ENCODE data around the gene EFCC1. TPM values are rescaled to one million over a fixed set of nuclear protein-coding genes. Genes with fewer than 3 reads are reported as not detected.
A peak's percentile ranks its signal among the peaks of the same experiment; 100 is the strongest.

EFCC1 gene
- total RNA-seq, 4 donors from 2014 or later = 0.19 to 2.9 (median 0.48) TPM

- no peak overlapping the region for H3K4me3 ChIP-seq
- no peaks in the 10 kb centered on the region for H3K9me3 ChIP-seq
- H3K4me1 ChIP-seq = peaks cover 8 to 82% (median 11%) of the 10 kb centered on the region in 3 donors
- no peak for DNase-seq
- 72 to 77% methylated on average over 3 to 6 of the region's 9 CpGs for WGBS, 2 donors
- intact Hi-C loops (cut with DNase I) = no loop called here
- no peaks in the 10 kb centered on the region for H3K36me3 ChIP-seq
- H3K27ac ChIP-seq = peak overlapping the region in 2 of 4 donors; percentile 22 to 60
- peaks cover 0 to 11% (median 0%) of the 10 kb centered on the region in 4 donors for H3K27me3 ChIP-seq
- TF ChIP-seq, protein P1, sequence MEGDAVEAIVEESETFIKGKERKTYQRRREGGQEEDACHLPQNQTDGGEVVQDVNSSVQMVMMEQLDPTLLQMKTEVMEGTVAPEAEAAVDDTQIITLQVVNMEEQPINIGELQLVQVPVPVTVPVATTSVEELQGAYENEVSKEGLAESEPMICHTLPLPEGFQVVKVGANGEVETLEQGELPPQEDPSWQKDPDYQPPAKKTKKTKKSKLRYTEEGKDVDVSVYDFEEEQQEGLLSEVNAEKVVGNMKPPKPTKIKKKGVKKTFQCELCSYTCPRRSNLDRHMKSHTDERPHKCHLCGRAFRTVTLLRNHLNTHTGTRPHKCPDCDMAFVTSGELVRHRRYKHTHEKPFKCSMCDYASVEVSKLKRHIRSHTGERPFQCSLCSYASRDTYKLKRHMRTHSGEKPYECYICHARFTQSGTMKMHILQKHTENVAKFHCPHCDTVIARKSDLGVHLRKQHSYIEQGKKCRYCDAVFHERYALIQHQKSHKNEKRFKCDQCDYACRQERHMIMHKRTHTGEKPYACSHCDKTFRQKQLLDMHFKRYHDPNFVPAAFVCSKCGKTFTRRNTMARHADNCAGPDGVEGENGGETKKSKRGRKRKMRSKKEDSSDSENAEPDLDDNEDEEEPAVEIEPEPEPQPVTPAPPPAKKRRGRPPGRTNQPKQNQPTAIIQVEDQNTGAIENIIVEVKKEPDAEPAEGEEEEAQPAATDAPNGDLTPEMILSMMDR (IDR thresholded peaks at IDR 0.05) = no peak
- no peak for TF ChIP-seq POLR2A (IDR thresholded peaks at IDR 0.05)
Observed at GRCh38 chr3:129010310-129010956, 9.3 kb downstream of the EFCC1 start.

DNA sequence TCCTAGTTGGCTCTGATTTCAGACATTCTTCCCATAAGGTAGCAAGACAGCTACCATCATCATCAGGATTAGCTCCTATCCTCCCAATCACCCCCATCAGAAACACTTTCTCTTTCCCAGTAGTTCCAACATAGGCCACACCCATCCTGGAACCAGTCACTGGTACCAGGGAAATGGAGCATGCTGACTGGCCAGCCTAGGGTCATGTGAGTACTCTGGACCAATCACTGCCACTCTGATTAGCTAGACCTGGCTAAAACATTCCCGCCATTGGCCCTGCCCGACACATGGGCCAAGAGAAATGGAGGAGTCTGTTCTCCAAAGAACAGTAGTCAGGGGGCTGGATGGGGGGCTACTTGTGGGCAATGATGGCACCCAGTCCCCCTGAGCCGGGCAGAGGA is 12.4 kb downstream of the EFCC1 start:
- no peak for TF ChIP-seq POLR2A (IDR thresholded peaks at IDR 0.05)
- TF ChIP-seq, protein P1 (IDR thresholded peaks at IDR 0.05) = no peak
- 100% methylated on average over 1 of the region's 3 CpGs; no CpG with 5 or more reads in 1 of the 2 donors for WGBS, 2 donors
- H3K9me3 ChIP-seq = no peaks in the 10 kb centered on the region
- H3K36me3 ChIP-seq = no peaks in the 10 kb centered on the region
- peaks cover 18 to 81% (median 28%) of the 10 kb centered on the region in 3 donors for H3K4me1 ChIP-seq
- no peak for DNase-seq
- intact Hi-C loops (cut with DNase I) = no loop called here
- peak overlapping the region in 3 of 4 donors; percentile 73 to 84 (median 79) for H3K27ac ChIP-seq
- no peak overlapping the region for H3K4me3 ChIP-seq
- H3K27me3 ChIP-seq = no peaks in the 10 kb centered on the region

DNA sequence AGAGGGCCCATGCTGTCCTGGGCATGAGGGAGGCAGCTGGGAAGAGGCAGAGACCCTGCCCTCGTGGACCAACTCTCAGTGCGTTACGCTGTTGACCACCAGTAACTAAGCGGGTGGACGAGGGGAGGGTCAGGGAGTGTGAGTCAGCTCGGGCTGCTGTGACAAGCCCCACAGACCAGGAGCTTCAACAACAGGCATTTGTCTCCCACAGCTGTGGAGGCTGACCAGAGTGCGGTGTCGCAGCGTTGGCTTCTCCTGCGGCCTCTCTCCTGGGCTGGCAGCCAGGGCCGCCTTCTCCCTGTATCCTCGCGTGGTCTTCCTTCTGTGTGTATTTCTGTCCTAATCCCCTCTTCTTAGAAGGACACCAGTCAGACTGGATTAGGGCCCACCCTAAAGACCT is 13.0 kb downstream of the EFCC1 start:
- no peaks in the 10 kb centered on the region for H3K9me3 ChIP-seq
- 89 to 96% methylated on average over 9 to 13 of the region's 13 CpGs for WGBS, 2 donors
- peaks cover 18 to 81% (median 28%) of the 10 kb centered on the region in 3 donors for H3K4me1 ChIP-seq
- no peaks in the 10 kb centered on the region for H3K36me3 ChIP-seq
- intact Hi-C loops (cut with DNase I) = no loop called here
- peak overlapping the region in 3 of 4 donors; percentile 73 to 84 (median 79) for H3K27ac ChIP-seq
- TF ChIP-seq, protein P1 (IDR thresholded peaks at IDR 0.05) = no peak
- TF ChIP-seq POLR2A (IDR thresholded peaks at IDR 0.05) = no peak
- no peaks in the 10 kb centered on the region for H3K27me3 ChIP-seq
- no peak for DNase-seq
- no peak overlapping the region for H3K4me3 ChIP-seq

DNA sequence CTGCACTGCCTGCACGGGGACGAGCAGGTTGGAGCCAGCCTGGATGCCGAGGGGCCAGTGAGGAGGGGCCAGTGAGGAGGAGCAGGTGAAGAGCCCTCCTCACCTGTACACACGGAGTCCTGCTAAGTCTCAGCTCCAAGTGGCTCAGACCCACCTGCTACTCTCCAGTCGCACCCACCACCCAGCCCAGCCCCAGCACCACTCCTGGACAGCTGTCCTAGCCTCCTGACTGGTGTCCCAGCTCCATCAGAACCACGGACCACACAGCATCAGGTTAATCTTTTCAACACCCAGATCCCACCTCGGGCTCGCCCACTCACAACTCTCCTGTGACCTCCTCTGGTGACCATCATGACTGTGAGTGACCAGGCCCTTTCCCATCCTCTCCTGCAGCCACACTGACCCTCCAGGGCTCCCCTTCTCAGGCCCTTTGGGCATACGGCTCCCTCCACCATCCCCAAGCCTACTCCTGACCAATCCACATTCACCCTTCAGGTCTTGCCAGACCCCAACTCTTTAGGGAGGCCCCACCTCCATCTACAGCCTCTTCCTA is 13.8 kb downstream of the EFCC1 start:
- H3K9me3 ChIP-seq = no peaks in the 10 kb centered on the region
- no peak for TF ChIP-seq POLR2A (IDR thresholded peaks at IDR 0.05)
- TF ChIP-seq, protein P1 (IDR thresholded peaks at IDR 0.05) = no peak
- H3K36me3 ChIP-seq = no peaks in the 10 kb centered on the region
- H3K4me1 ChIP-seq = peaks cover 18 to 77% (median 28%) of the 10 kb centered on the region in 3 donors
- no peak overlapping the region for H3K4me3 ChIP-seq
- no peaks in the 10 kb centered on the region for H3K27me3 ChIP-seq
- DNase-seq = no peak
- WGBS, 2 donors = 79 to 82% methylated on average over 8 of the region's 9 CpGs
- intact Hi-C loops (cut with DNase I) = no loop called here
- H3K27ac ChIP-seq = peak overlapping the region; percentile 33 to 84 (median 76)

GRCh38 chr3:129015388-129016105 is 14.4 kb downstream of the EFCC1 start:
- no peaks in the 10 kb centered on the region for H3K36me3 ChIP-seq
- H3K9me3 ChIP-seq = no peaks in the 10 kb centered on the region
- H3K4me1 ChIP-seq = peaks cover 15 to 72% (median 28%) of the 10 kb centered on the region in 3 donors
- H3K27ac ChIP-seq = peak overlapping the region; percentile 48 to 84 (median 76)
- H3K27me3 ChIP-seq = no peaks in the 10 kb centered on the region
- TF ChIP-seq POLR2A (IDR thresholded peaks at IDR 0.05) = no peak
- TF ChIP-seq, protein P1 (IDR thresholded peaks at IDR 0.05) = no peak
- H3K4me3 ChIP-seq = no peak overlapping the region
- no peak for DNase-seq
- 53 to 58% methylated on average over 12 to 16 of the region's 19 CpGs for WGBS, 2 donors
- intact Hi-C loops (cut with DNase I) = no loop called here

Data from esophagus squamous epithelium (tissue), 5 donors.